Retinal pigment epithelial cell (primary cell): ENCODE data around the gene SPIRE2.

Source experiments
- DNase-seq: peaks from one replicate; pipeline ENCODE4 v3.0.0-alpha.2; 2010; ENCODE audit warnings: low read depth
- H3K4me3 ChIP-seq: 2 replicates; pipeline ENCODE4 v1.5.1; 2011; ENCODE audit warnings: mild to moderate bottlenecking, low read length, control low read depth, moderate library complexity
- CTCF ChIP-seq: conservative IDR thresholded peaks from 2 replicates; pipeline ENCODE4 v1.5.1; 2011; ENCODE audit warnings: low read depth, low read length, control low read depth, inconsistent platforms

SPIRE2 gene

DNA sequence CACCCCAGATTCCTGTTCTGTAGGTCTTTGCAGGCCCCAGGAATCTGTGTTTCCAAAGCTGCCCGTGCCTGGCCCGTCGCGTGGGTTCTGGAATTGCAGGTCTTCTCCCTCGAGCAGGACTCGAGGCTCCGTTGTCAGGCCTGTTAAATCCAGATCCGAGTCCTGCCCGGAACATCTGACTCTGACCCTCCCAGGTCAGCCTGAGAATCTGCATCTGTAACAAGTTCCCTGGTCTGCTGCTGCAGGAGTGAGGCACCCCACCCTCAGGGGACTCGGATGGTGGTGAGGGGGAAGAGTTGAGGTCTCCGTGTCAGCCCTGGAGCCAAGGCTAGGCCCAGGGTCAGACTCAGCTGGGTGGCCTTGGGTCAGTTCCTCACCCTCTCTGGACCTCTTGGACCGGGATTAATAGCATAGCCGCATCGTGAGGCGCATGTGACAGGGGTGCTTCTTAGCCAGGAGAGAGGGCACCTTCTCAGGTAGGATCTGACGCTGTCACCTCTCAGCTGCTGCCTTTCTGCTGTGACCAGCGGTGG lies 8.8 kb downstream of the SPIRE2 start:
- no peak for TF ChIP-seq CTCF

DNA sequence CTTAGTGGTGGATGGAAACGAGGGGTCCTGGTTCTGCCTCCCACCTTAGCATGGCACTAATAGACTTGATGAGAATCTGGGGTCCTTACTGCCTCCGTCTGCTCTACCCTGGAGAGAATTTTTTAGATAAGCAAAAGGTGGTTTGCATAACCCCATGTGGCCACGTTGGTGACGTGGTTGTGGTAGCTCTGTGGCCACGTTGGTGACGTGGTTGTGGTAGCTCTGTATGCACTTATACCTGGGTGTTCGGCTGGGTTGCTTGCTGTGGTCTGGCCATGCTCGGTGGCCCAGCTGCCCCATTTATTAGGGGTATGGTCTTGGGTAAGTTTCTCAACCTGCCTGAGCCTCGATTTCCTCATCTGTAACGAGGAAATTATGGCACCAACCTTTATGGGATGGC lies 13.0 kb downstream of the SPIRE2 start:
- no peak for DNase-seq
- no peak overlapping the region for H3K4me3 ChIP-seq
- TF ChIP-seq CTCF = no peak

More for the DNA sequence above, 8.8 kb downstream of the SPIRE2 start:
- no peak for DNase-seq
- H3K4me3 ChIP-seq = no peak overlapping the region

GRCh38 chr16:89842471-89843408 lies 14.5 kb downstream of the SPIRE2 start:
- H3K4me3 ChIP-seq = no peak overlapping the region
- TF ChIP-seq CTCF = no peak
- peak; percentile 67 for DNase-seq

DNA sequence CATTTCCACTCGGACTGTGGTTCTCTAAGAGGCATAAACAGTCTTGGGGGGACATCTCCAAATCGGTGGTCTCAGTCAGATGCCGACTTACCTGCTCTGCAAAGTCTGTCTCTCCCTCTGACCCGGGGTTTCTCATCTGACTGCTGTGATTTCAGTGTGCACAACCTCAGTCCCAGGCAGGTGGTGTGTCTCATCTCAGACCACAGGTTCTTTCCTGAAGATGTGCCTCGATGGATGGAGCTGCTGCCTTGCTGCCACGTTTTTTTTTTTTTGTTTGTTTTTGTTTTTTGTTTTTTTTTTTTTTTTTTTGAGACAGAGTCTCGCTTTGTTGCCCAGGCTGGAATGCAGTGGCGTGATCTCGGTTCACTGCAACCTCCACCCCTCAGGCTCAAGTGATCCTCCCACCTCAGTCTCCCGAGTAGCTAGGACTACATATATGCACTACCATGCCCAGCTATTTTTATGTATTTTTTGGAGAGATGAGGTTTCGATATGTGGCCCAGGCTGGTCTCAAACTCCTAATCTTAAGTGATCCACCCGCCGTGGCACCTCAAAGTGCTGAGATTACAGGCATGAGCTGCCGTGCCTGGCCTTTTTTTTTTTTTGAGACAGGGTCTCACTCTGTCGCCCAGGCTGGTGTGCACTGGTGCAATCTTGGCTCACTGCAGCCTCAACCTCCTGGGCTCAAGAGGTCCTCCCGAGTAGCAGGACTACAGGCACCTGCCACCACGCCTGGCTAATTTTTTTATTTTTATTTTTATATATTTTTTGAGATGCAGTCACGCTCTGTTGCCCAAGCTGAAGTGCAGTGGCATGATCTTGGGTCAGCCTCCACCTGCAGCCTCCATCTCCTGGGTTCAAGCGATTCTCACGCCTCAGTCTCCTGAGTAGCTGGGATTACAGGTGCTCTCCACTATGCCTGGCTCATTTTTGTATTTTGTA lies 15.4 kb downstream of the SPIRE2 start:
- TF ChIP-seq CTCF = no peak
- DNase-seq = no peak

DNA sequence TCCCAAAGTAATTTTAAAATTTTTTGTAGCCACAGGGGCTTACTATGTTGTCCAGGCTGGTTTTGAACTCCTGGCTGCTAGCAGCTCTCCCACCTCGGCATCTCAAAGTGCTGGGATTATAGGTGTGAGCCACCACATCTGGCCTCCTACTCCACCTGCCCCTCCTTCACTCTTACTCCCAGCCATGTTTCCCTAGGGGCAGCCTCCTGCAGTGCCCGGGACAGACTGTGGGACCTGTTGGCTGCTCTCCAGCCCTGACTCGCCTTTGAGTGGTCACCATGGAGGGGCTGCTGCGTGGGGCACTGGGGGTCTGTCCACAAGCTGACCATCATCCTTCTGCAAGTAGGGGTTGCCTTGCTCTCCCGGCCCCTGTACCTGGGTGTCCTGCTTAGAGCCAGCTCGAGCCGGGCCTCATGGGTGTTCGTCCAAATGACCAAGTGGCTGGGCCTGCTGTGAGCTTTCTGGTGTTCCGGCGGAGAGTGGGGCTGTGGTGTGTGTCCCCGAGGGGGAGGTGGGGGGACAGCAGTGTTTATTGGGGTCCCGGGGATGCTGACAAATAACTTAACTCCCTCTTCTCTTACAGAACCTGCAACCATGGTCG lies 16.6 kb downstream of the SPIRE2 start:
- no peak for TF ChIP-seq CTCF
- no peak overlapping the region for H3K4me3 ChIP-seq
- DNase-seq = no peak

More for the DNA sequence above, 15.4 kb downstream of the SPIRE2 start:
- H3K4me3 ChIP-seq = no peak overlapping the region

DNA sequence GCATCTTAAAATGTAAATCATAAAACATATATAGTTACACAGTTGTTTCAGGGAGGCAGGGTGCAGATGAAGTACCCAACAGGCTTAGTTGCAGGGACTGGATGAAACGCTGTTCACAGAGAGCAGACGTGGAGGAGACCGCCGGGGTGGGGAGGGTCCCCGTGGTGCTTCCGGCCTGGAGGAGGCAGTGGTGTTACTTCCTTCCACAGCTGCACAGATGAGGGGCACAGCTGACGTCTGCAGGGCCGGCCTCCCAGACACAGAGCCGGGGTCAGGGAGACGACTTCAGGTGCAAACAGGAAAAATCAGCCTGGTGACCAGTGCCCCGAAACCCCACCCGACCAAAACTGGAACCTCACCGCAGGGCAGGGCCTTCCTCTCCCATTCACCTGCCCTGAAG lies 17.1 kb downstream of the SPIRE2 start:
- TF ChIP-seq CTCF = no peak
- no peak overlapping the region for H3K4me3 ChIP-seq
- DNase-seq = no peak
